K562 (cell line): ENCODE measurements around the gene TMC4. TPM values are rescaled to one million over a fixed set of nuclear protein-coding genes. Genes with fewer than 3 reads are reported as not detected.

Source experiments
- BRD9 ChIP-seq: fragments of 450-650 bp; IDR thresholded peaks from 2 replicates; pipeline ENCODE4 v1.6.1; 2018; ENCODE audit warnings: low read depth; ENCODE audit not compliant: partially characterized antibody
- CHD1 ChIP-seq: fragments of 200-600 bp; sonication (generic); IDR thresholded peaks from one replicate; pipeline ENCODE4 v1.6.1; 2012; ENCODE audit warnings: mild to moderate bottlenecking, moderate library complexity, low read length, inconsistent platforms
- CHD7 ChIP-seq: fragments of 200-600 bp; sonication (generic); IDR thresholded peaks from one replicate; pipeline ENCODE4 v1.6.1; 2012; ENCODE audit warnings: mild to moderate bottlenecking, low read depth, low read length, inconsistent platforms
- ETV1 ChIP-seq: fragments of 450-650 bp; conservative IDR thresholded peaks from 2 replicates; pipeline ENCODE4 v1.6.1; 2016; ENCODE audit warnings: missing genetic modification characterization, control low read depth, low read depth, missing compliant biosample characterization
- MEF2D ChIP-seq: conservative IDR thresholded peaks from 2 replicates; pipeline ENCODE4 v1.6.1; 2016; ENCODE audit warnings: low read depth, missing genetic modification characterization, missing compliant biosample characterization
- POLR2B ChIP-seq: fragments of 450-650 bp; IDR thresholded peaks from 2 replicates; pipeline ENCODE4 v1.6.1; 2018; ENCODE audit warnings: low read depth; ENCODE audit not compliant: partially characterized antibody
- RBM17 ChIP-seq: fragments of 200-400 bp; formaldehyde crosslinking; IDR thresholded peaks from 2 replicates; pipeline ENCODE4 v1.6.1; 2017; ENCODE audit warnings: low read depth, mild to moderate bottlenecking, low read length, borderline replicate concordance
- SMAD4 ChIP-seq: fragments of 250-450 bp; sonication (Bioruptor Pico); conservative IDR thresholded peaks from 2 replicates; pipeline ENCODE4 v1.8.0; 2021; ENCODE audit warnings: inconsistent platforms, mild to moderate bottlenecking, moderate library complexity
- SP2 ChIP-seq: IDR thresholded peaks from 2 replicates; pipeline ENCODE4 v1.6.1; 2011; ENCODE audit warnings: mild to moderate bottlenecking, low read depth, low read length, moderate library complexity; ENCODE audit not compliant: poor library complexity, severe bottlenecking; ENCODE audit errors: extremely low read depth
- YY1 ChIP-seq, 3 experiments: IDR thresholded peaks; 2 replicates each; pipeline ENCODE4 v1.6.1; 2011; ENCODE audit warnings: low read length in 2 of 3, mild to moderate bottlenecking in 2 of 3, moderate library complexity in 2 of 3, borderline replicate concordance in 1 of 3, control low read depth in 1 of 3, low read depth in 1 of 3; ENCODE audit not compliant: insufficient read depth in 3 of 3, insufficient replicate concordance in 2 of 3, control insufficient read depth in 1 of 3, insufficient read length in 1 of 3; ENCODE audit errors: extremely low read depth in 1 of 3
- ZNF12 ChIP-seq: sonication (generic); formaldehyde crosslinking; IDR thresholded peaks from 2 replicates; pipeline ENCODE4 v1.4.0; 2020; ENCODE audit warnings: mild to moderate bottlenecking, missing genetic modification reagents
- ZNF347 ChIP-seq: fragments of 450-650 bp; formaldehyde crosslinking; IDR thresholded peaks from 2 replicates; pipeline ENCODE4 v1.4.0; 2020; ENCODE audit warnings: low read depth, mild to moderate bottlenecking, moderate library complexity
- ZNF449 ChIP-seq: fragments of 250-450 bp; sonication (Bioruptor Pico); IDR thresholded peaks from 2 replicates; pipeline ENCODE4 v1.8.0; 2022; ENCODE audit warnings: moderate library complexity, mild to moderate bottlenecking, inconsistent platforms
- polyA plus RNA-seq, 8 experiments: library from polyadenylated mRNA; depleted of rRNA in 4 of 8; stranded (reverse) in 5 of 8; unstranded in 3 of 8; fragments of >200 nt; fragmentation: Nextera tagmentation in 2 of 8; fragmentation: Illumina TruSeq in 1 of 8; extraction: Ambion mirVana in 2 of 8; extraction: Trizol in 1 of 8; gene quantifications; 2 replicates each; pipeline versions ENCODE4 v1.2.1 to v1.2.3, GENCODE V29; 2011 to 2014; ENCODE audit warnings: inconsistent platforms in 1 of 8, missing spikeins in 1 of 8
- total RNA-seq, 7 experiments: library from RNA; depleted of rRNA in 6 of 7; stranded (reverse); fragments of >200 nt in 6 of 7; fragmentation: Illumina TruSeq in 2 of 7; extraction: Trizol in 2 of 7; gene quantifications; 2 replicates each; pipeline versions ENCODE4 v1.2.1 to v1.2.3, GENCODE V29; 2011 to 2021; ENCODE audit warnings: low replicate concordance in 1 of 7

Gene TMC4
- total and polyA plus RNA-seq, 9 of the 15 experiments (the other 6 are each of a cell fraction or from before 2014, with no cell fraction given), result 0.12 to 0.79 (median 0.36) TPM; not detected in 2

- TF ChIP-seq ZNF449 (CRISPR knock-in tag) (no peak), CHD1 (no peak), ZNF12 (CRISPR knock-in tag) (0 out of 2 replicates have a peak, but pooled peaks have one; percentile 43), BRD9 (no peak), CHD7 (no peak), ZNF347 (CRISPR knock-in tag) (no peak), SMAD4 (CRISPR knock-in tag) (peak; percentile 30; the same call in 1 of the 2 replicates), MEF2D (tag) (no peak), SP2 (peak; percentile 84), YY1 (IDR thresholded peaks at IDR 0.05; ENCODE audit: borderline replicate concordance in 1 of 3, control insufficient read depth in 1 of 3, extremely low read depth in 1 of 3, insufficient read depth in 3 of 3, insufficient read length in 1 of 3, insufficient replicate concordance in 2 of 3, low read depth in 1 of 3, low read length in 2 of 3) (peak in 2 of 3 experiments; percentile 75 to 82), RBM17 (no peak), ETV1 (tag) (peak; percentile 79), POLR2B (peak; percentile 82)
These were observed 13.4 kb downstream of the TMC4 start, which contains the start of gene LENG1 (continued) for GRCh38 chr19:54159352-54160181.
